Activated naive CD8-positive, alpha-beta T cell treated with anti-CD3 and anti-CD28 coated beads, Interleukin-2, amount 10 ng/mL, durations not matched to agents 7 days and 5 days (primary cell): ENCODE data around the gene ARHGAP26. TPM values are rescaled to one million over a fixed set of nuclear protein-coding genes. Genes with fewer than 3 reads are reported as not detected.

ENCODE experiments used
- ATAC-seq: fragments of 150-1000 bp; cut with Tn5 transposase; one replicate; pipeline ENCODE4 v1.10.0; 2021; ENCODE audit warnings: low read depth, moderate library complexity
- POLR2A ChIA-PET: fragments of 350-600 bp; sonication (Branson Sonifier 250); formaldehyde crosslinking; loops from one replicate; lab custom pipeline; 2021; ENCODE audit warnings: antibody characterized with exemption; lab: Charles Lee
- DNase-seq: peaks from one replicate; pipeline ENCODE4 v3.0.0; 2021
- H3K27ac Mint-ChIP-seq: one replicate; pipeline ENCODE4 v1.8.0; 2022; ENCODE audit warnings: mild to moderate bottlenecking, mixed read lengths
- H3K27me3 Mint-ChIP-seq: one replicate; pipeline ENCODE4 v1.8.0; 2022; ENCODE audit warnings: mild to moderate bottlenecking, moderate library complexity, mixed read lengths
- H3K36me3 Mint-ChIP-seq: one replicate; pipeline ENCODE4 v1.8.0; 2021; ENCODE audit warnings: mild to moderate bottlenecking, mixed read lengths
- H3K4me1 Mint-ChIP-seq: one replicate; pipeline ENCODE4 v1.8.0; 2021; ENCODE audit warnings: mixed read lengths
- H3K4me3 Mint-ChIP-seq: one replicate; pipeline ENCODE4 v1.8.0; 2022; ENCODE audit warnings: mild to moderate bottlenecking, moderate library complexity, mixed read lengths
- H3K9me3 Mint-ChIP-seq: one replicate; pipeline ENCODE4 v1.8.0; 2021; ENCODE audit warnings: mixed read lengths
- total RNA-seq, 2 experiments: library from RNA; stranded (reverse); gene quantifications; one replicate each; pipeline ENCODE4 v1.2.3, GENCODE V29; 2021

The ARHGAP26 gene
- total RNA-seq, 2 experiments from 2014 or later = 30.6 to 32.0 TPM

DNA sequence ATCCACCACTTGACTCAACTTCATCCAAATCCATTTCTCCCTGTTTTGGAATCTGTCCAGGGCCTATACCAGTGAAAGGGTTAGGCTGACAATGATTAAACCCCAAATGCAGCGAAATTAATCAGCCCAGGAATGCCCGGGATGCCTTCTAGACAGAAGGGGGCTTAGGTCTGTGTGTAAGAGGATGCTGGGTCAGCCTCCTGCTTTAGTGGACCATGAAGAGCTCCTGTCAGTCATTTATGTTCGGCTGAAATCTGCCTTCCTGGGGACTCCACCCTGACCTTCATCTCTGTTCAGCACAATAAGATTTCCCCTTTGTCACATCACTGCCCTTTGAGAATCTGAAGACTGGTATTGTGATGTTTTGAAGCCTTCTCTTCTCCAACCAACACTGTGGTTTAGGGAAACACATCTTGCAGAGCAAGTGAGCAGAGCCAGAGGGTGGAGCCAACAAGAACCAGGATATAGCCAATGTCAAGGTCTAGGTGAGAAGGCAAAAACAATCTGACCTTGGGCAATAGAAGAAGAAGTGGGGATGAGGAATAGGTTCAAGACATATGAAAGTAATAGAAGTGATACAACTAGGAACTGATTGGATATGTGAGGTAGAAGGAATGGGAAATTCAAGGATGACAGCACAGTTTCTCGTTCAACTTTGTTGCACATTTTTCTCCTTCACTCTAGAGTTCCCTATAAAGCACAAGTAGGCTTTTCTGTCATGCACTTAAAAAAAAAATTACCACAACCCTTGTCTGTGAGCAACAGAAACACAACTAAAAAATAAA lies 234.4 kb downstream of the ARHGAP26 start:
- POLR2A ChIA-PET = interaction anchor here (1.1 to 5.6 kb wide), 2 partner anchors 23 to 400 kb away, joined by 5 to 80 read pairs; partner anchors contain the start of gene NR3C1
- no peak for DNase-seq
- H3K4me3 Mint-ChIP-seq = peak overlapping the region; percentile 6

DNA sequence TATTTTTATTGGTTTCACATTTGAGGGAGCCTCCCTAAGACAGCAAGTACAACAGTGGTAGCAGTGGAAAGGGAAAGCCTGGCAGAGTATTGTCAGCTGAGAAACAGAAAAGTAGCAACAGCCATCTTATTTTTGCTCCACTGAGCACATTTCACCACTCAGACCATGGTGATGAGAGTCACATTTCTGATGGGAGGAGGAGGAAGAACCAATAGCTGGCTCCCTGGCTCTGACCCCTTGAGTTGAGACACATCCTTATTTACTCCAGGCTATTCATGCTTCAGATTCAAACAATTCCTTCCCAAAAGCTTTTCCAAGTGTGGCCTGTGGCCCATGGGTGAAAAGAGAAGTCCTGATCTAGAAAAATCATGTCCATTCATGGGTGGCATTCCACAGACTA lies 236.3 kb downstream of the ARHGAP26 start:
- ATAC-seq (no peak), DNase-seq (no peak)
- H3K4me1 Mint-ChIP-seq = peaks cover 75% of the 10 kb centered on the region
- peaks cover 10% of the 10 kb centered on the region for H3K36me3 Mint-ChIP-seq
- H3K27ac Mint-ChIP-seq = peak overlapping the region; percentile 50
- no peak overlapping the region for H3K4me3 Mint-ChIP-seq
- no peaks in the 10 kb centered on the region for H3K27me3 Mint-ChIP-seq
- POLR2A ChIA-PET = no interaction called here
- no peaks in the 10 kb centered on the region for H3K9me3 Mint-ChIP-seq

More for the DNA sequence above, 234.4 kb downstream of the ARHGAP26 start:
- Mint-ChIP-seq H3K27me3 (no peaks in the 10 kb centered on the region), H3K9me3 (peaks cover 2% of the 10 kb centered on the region), H3K36me3 (peaks cover 19% of the 10 kb centered on the region), H3K27ac (peak overlapping the region; percentile 98), H3K4me1 (peaks cover 78% of the 10 kb centered on the region)
- ATAC-seq = no peak

DNA sequence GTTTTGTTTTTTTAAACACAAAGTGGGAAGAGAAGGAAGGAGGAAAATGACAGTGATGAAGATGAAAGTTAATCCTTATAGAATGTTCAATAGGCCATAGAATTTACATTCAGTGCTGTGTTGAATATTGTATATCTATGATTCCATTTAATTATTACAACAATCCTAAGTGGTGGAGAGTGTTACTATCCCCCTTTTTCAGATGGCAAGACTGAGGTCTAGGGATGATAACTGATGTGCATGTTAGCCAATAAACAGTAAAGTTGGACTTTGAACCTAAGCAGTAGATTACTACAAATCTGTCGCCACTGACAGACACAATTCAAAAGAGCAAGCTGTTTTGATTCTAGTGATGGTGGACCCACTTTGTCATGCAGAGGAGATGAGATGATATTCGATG lies 237.9 kb downstream of the ARHGAP26 start:
- Mint-ChIP-seq H3K9me3 (no peaks in the 10 kb centered on the region), H3K27ac (peak overlapping the region; percentile 86), H3K27me3 (no peaks in the 10 kb centered on the region), H3K36me3 (peaks cover 9% of the 10 kb centered on the region), H3K4me1 (peaks cover 68% of the 10 kb centered on the region), H3K4me3 (peak overlapping the region; percentile 65)
- POLR2A ChIA-PET = interaction anchor here (2.5 kb wide), 1 partner anchor 396 kb away, joined by 17 read pairs; the partner anchor contains the start of gene NR3C1
- no peak for DNase-seq
- ATAC-seq = no peak

DNA sequence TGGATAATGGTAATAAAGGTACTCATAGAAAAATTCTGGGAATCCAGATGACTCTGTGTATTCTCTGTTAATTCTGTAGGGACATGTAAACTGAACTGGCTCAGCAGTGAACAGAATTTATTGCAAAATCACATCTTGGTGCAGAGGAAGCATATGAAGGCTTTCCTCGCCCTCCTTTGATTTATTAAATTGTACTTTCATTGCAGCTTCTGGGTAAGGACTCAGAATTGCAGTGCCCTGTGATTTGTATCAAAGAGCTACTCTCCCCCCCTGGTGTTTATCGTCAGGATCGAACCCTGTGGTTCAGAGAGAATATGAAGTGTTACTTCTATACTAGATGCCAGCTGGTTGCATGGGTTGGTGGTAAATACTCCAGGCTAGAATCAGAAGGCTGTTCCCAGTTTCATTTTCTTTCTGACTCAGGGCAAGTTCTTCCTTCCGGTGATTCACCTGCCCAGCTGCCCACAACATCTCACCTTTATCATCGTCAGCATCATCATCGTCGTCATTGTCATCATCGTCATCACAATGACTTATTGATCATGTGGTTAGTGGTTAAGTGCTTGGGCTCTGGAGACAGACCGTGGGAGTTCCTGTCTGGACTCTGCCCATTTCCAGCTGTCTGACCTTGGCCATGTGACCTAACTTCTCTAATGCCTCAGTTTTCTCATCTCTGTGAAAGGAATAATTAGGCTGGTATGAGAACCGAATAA lies 238.8 kb downstream of the ARHGAP26 start:
- POLR2A ChIA-PET = interaction anchor here (0.6 to 2.5 kb wide), 3 partner anchors 395 to 1162 kb away, joined by 3 to 17 read pairs (median 4); partner anchors contain the start of genes KCTD16, NR3C1 and YIPF5
- peak overlapping the region; percentile 86 for H3K27ac Mint-ChIP-seq

DNA sequence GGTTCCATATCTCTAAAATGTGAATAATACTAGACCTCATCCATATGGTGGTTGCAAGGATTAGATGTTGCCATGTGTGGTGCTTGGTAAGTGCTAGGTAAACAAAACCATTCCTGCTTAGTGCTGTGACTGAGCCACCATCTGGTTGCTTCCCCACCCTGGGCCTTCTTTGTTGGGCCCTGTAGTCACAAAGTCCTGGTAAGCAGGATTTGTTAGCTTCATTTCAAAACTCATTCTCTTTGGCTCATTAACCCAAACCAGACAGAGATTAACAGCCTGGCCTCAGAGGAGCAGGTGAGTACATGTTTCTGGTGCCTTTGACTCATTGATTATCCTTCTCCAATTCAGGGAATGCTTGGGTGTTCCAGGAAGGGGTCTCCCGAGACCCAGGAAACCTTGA lies 240.2 kb downstream of the ARHGAP26 start:
- ATAC-seq = no peak
- Mint-ChIP-seq H3K27me3 (no peaks in the 10 kb centered on the region), H3K4me1 (peaks cover 48% of the 10 kb centered on the region), H3K9me3 (no peaks in the 10 kb centered on the region), H3K36me3 (peaks cover 8% of the 10 kb centered on the region), H3K4me3 (no peak overlapping the region), H3K27ac (peak overlapping the region; percentile 86)
- no peak for DNase-seq
- POLR2A ChIA-PET = interaction anchor here (1.1 to 2.5 kb wide), 2 partner anchors 8 to 394 kb away, joined by 3 to 17 read pairs; partner anchors contain the start of gene NR3C1

More for the DNA sequence above, 238.8 kb downstream of the ARHGAP26 start:
- Mint-ChIP-seq H3K27me3 (no peaks in the 10 kb centered on the region), H3K4me3 (peak overlapping the region; percentile 65), H3K4me1 (peaks cover 60% of the 10 kb centered on the region), H3K36me3 (peaks cover 10% of the 10 kb centered on the region), H3K9me3 (no peaks in the 10 kb centered on the region)
- peak; percentile 93 for ATAC-seq
- DNase-seq = peak; percentile 58

DNA sequence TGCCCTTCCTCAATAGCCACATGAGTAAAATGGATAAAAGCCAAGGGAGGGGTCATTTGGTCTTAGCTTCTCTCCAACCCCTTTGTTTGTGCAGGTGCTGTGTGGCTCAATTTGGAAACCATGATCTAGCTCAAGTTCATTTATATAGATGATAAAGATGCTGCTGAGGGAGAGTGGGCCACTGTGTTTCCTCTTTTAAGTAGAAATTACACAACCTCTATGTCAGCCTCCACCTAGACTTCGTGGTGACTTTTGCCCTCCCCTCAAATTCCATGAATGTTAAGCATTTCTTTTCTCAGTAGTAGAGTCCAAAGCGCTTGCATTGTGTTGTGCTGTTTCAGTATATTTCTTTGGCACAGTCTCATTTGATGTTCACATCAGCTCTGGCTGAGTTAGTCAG lies 241.4 kb downstream of the ARHGAP26 start:
- Mint-ChIP-seq H3K4me3 (no peak overlapping the region), H3K4me1 (peaks cover 38% of the 10 kb centered on the region), H3K9me3 (no peaks in the 10 kb centered on the region), H3K36me3 (peaks cover 11% of the 10 kb centered on the region), H3K27me3 (no peaks in the 10 kb centered on the region), H3K27ac (no peak overlapping the region)
- POLR2A ChIA-PET = no interaction called here
- DNase-seq = no peak
- no peak for ATAC-seq

DNA sequence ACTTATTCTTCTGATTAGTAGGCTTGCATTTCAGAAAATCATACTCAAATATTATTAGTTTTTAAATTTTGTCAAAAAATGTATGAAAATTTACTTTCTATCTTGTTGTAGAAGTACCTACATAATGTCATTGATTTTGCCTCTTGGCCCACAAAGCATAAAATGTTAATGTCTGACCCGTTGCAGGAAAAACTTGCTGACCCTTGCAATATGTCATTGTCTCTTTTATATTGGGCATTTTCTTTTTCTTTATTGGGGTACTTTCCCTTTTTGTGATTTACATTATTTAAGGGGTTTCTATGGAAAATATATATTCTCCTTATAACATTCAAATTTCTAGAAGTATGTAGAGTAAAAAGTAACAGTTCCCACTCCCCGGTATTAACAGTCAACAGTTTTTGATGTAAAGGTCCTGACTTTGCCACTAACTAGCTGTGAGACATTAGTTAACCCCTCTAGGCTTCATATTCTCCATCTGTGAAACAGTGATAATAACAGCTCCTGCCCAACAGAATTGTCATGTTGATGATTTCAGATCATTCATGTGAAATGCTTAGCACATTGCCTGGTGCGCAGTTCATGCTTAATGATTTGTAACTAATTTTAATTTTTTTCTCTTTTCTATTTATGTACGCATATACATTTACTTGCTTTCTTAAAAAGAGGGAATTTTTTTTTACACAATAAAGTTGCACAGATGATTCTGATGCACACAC lies 243.2 kb downstream of the ARHGAP26 start:
- peaks cover 17% of the 10 kb centered on the region for H3K36me3 Mint-ChIP-seq

DNA sequence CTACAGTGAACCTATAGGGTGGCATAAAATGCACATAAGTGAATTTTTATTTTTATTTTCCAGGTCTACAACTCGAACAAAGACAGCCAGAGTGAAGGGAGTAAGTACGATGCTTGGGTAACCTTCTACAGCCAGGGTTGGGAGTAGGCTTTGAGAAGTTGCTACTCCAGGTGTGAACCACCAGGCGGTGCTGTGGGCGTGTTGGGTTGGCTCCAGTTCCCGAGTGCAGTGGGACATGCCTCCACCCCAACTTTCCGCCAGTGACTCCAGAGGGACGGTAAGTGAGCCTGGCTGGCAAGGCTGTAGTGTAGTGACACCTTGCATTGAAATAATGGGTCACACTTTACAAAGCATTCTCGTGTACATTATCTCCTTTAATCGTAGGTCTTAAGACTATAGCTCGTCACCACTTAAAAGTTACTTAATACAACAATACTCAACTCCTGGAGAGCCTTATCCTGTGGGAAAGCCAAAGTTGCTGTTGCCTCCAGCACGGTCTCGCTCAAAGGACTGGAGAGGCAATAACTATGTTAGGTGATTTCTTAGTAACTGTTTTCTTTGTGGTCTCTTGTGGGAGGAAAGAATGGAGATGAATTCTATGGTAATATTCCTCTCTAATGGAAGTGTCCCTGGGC lies 244.0 kb downstream of the ARHGAP26 start:
- Mint-ChIP-seq H3K4me3 (no peak overlapping the region), H3K27ac (no peak overlapping the region), H3K27me3 (no peaks in the 10 kb centered on the region), H3K36me3 (peaks cover 19% of the 10 kb centered on the region), H3K4me1 (peaks cover 21% of the 10 kb centered on the region), H3K9me3 (peaks cover 7% of the 10 kb centered on the region)
- peak; percentile 43 for DNase-seq
- POLR2A ChIA-PET = no interaction called here
- ATAC-seq = no peak

More for the DNA sequence above, 243.2 kb downstream of the ARHGAP26 start:
- no peak overlapping the region for H3K4me3 Mint-ChIP-seq
- ATAC-seq = no peak
- H3K9me3 Mint-ChIP-seq = peaks cover 7% of the 10 kb centered on the region
- H3K27ac Mint-ChIP-seq = no peak overlapping the region
- H3K27me3 Mint-ChIP-seq = no peaks in the 10 kb centered on the region
- H3K4me1 Mint-ChIP-seq = peaks cover 29% of the 10 kb centered on the region
- no peak for DNase-seq
- POLR2A ChIA-PET = no interaction called here

DNA sequence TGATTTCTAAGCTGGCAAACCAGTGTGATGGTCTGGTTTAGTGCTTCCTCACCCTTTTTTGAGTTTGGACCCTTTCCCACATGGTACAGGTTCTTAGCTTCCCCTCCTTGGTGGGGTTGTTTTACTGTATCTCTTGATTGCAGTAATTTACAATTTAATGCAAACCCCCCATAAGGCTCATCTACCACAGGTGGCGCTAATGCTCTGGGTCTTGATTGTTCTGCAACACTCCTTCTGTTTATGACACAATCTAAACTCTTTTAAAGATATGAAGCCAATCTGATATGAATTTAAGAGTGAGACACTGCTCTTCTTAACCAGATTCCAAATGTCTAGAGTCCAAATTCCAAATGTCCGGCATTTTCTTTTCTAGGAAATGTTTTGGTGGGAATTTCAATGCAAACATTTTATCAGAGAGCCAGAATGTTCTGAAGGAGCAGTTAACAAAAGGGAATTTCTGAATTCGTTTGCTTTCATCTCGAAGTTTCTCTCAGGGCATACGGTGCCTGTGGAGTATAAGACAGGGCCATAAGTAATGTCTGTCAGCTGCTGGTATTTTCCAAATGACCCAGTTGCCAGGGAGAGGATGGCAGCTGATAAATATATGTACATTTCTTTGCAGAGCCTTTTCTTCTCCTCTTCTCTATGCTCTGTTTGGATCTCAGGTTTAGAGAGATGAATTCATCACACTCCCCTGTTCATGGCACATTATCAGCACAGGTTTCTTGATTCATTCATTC lies 246.8 kb downstream of the ARHGAP26 start:
- Mint-ChIP-seq H3K36me3 (peaks cover 23% of the 10 kb centered on the region), H3K27me3 (no peaks in the 10 kb centered on the region), H3K4me1 (peaks cover 13% of the 10 kb centered on the region), H3K9me3 (peaks cover 7% of the 10 kb centered on the region), H3K4me3 (no peak overlapping the region), H3K27ac (no peak overlapping the region)
- ATAC-seq = peak; percentile 55
- DNase-seq = no peak
- POLR2A ChIA-PET = no interaction called here

DNA sequence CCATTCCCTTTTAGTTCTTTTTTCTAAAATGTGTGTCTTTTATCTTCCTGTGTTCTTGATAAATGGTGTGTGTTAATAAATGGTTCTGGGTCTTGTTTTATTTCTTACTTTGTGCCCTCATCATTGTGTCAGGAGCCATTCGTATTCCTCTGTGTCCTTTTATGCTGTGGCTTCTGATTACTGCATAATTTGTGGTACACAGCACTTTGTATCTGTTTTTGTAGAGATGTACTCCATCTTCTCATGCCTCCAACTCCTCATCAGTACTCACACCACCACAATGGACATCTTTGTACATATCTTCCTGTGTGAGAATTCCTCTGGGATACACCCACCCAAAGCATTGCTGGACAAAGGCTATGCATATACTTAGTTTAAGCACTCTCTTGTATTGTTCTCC lies 247.4 kb downstream of the ARHGAP26 start:
- POLR2A ChIA-PET = no interaction called here
- Mint-ChIP-seq H3K27ac (no peak overlapping the region), H3K36me3 (peaks cover 23% of the 10 kb centered on the region), H3K4me1 (peaks cover 13% of the 10 kb centered on the region), H3K4me3 (no peak overlapping the region), H3K27me3 (no peaks in the 10 kb centered on the region), H3K9me3 (peaks cover 7% of the 10 kb centered on the region)
- no peak for ATAC-seq
- no peak for DNase-seq

DNA sequence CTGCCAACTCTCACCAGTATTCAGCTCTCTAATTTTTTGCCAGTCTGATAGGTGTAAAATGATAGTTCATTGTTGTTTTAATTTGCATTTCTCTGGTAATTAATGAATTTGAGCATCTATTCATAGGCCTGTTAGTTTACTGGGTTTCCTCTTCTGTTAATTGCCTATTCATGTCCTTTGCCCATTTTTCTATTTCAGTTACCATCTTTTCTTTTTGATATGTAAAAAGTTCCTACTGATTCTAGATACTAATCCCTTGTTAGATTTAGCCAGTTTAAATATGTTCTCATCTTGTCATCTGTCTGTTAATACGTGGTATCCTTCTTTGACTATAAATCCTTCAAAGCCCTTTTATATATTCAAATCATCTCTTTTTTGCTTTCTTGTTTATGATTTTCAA lies 247.8 kb downstream of the ARHGAP26 start:
- peaks cover 13% of the 10 kb centered on the region for H3K4me1 Mint-ChIP-seq
- ATAC-seq (no peak), DNase-seq (no peak)
- H3K27ac Mint-ChIP-seq = no peak overlapping the region
- POLR2A ChIA-PET = no interaction called here
- peaks cover 7% of the 10 kb centered on the region for H3K9me3 Mint-ChIP-seq
- peaks cover 23% of the 10 kb centered on the region for H3K36me3 Mint-ChIP-seq
- no peaks in the 10 kb centered on the region for H3K27me3 Mint-ChIP-seq
- no peak overlapping the region for H3K4me3 Mint-ChIP-seq

DNA sequence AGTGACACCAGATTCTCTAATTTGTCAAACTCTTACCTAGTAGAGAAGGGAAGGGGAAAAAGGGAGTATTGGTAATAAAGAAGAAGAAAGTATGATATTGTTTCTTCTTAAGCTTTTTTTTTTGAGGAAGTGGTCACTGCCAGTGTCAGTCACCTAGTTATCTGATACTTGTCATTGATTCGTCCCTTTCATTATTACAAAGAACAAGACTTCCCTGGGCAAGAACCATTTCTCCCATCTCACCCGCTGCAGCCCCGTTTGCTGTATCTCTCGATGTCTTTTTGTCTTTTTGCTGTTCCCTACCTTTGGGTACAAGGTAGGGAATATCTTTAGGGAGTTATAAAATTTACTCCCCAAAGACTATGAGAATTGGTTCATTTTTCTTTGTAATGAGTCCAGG lies 249.0 kb downstream of the ARHGAP26 start:
- peaks cover 22% of the 10 kb centered on the region for H3K36me3 Mint-ChIP-seq
- POLR2A ChIA-PET = interaction anchor here (1.2 kb wide), 1 partner anchor 384 kb away, joined by 3 read pairs; the partner anchor contains the start of gene NR3C1
- H3K27ac Mint-ChIP-seq = no peak overlapping the region

More for the DNA sequence above, 249.0 kb downstream of the ARHGAP26 start:
- H3K4me3 Mint-ChIP-seq = no peak overlapping the region
- DNase-seq (no peak), ATAC-seq (no peak)
- H3K27me3 Mint-ChIP-seq = no peaks in the 10 kb centered on the region
- H3K9me3 Mint-ChIP-seq = peaks cover 7% of the 10 kb centered on the region
- peaks cover 22% of the 10 kb centered on the region for H3K4me1 Mint-ChIP-seq
